ENCODE results near the gene C2CD4A.

Gene C2CD4A

DNA sequence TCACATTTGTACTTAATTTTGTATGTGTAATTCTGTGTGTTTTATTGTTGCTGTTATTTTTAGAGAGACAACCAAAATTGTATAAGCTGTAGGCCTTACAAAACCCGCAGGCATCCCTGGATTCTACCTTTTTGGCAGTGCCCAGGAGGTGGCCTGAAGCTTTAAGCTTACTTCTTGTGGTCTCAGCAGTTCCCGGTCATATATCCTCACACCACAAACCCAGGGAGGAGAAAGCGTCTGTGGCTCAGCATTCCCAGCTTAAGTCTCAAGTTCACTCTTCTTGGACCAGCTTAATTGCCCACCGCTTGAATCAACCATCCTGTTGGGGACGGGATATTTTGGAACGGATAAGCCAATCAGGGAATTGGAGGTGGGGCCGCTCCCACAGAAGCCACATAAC lies 36.7 kb downstream of the C2CD4A start:
- no peak for DNase-seq (ENCODE audit: low read depth in 3 of 3)

DNA sequence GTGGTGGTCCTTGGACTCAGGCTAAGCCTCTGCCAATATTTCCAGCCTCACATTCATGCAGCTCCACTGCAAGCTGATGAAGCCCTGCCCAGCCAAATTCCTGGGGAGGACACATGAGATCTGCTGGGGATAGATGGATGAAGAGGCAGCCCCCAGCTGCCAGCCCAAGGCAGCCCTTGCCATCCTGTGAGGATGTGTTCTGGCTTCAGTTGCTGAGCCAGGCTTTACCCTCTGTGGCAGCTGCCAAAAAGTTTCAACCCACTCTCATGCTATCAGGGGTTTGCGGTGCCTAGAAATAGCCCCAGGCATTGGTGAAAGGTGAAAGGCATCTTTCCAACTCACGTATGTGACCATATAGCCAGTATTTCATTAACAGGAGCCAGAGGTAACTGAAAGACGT lies 37.6 kb downstream of the C2CD4A start:
- DNase-seq (ENCODE audit: low read depth in 3 of 3): no peak

DNA sequence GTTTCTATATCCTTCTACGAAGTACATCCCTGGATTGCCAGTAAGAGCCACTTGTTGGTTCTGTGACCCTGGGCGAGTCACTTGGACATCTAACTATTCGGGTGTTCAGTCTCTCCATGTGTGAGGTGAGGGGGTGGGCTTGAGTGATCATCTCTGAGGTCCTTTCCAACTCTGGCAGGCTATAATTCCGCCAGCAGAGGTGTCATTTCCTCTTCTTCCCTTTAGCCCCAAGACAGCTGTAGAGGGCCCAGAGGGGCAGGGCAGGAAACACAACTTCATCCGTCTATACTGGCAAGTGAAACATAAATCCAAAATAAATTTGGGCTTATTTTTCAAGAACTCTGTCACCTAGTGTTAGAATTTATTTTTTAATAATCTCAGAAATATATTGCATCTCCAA lies 38.1 kb downstream of the C2CD4A start:
- DNase-seq (ENCODE audit: low read depth in 3 of 3): no peak

DNA sequence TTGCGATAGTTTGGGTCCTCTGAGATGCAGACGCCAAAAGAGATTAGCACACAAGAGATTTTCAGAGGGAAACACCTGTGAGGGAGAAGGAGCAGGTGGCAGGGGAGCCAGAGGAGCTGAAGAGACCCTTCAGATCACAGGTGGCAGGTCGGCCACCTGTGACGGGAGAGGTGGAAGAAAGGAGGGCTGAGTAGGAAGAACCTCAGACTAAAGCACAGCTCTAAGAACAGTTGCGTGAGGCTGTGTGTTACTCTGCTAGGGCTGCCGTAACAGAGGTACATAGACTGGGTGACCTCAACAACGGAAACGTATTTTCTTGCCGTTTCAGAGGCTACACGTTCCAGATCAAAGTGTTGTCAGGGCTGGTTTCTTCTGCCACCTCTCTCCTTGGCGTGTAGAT lies 38.5 kb downstream of the C2CD4A start:
- no peak for DNase-seq (ENCODE audit: low read depth in 3 of 3)

DNA sequence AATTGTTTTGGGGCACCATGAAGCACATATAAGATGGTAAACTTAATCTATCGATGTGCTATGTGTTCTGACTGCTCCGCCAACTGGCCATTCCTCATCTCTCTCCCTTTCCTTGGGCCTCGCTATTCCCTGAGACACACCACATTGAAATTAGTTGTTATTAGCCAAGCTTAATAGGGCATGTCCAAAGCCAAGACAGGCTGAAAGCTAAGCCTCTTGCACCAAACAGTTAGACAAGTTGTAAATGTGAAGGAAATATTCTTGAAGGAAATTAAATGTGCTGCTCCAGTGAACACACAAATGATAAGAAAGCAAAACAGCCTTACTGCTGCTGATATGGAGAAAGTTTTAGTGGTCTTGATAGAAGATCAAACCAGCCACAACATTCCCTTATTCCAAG lies 39.3 kb downstream of the C2CD4A start:
- no peak for DNase-seq (ENCODE audit: low read depth in 3 of 3)

DNA sequence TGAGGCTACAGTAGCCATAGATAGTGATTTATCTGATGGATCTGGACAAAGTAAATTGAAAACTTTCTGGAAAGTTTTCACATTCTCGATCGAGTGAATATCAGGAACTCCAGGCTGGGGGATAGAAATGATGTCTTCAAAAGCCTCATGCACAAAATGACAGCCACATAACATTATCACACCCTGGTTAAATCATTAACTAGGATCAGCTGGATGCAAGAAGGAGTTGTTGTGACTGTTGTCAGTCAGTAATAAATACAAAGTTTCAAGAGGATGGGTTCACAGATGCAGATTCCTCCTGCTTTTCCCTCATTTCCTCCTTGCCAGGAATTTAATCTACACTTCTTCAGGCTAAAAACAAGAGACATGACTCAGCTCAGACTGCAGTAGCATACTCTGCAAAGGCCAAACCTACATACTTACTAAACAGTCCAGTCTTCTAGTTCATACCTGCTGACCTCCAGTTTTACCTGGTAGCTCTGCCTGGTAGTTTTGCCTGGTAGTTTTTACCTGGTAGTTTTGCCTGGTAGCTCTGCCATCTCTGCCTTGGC lies 40.9 kb downstream of the C2CD4A start:
- no peak for DNase-seq (ENCODE audit: low read depth in 3 of 3)

DNA sequence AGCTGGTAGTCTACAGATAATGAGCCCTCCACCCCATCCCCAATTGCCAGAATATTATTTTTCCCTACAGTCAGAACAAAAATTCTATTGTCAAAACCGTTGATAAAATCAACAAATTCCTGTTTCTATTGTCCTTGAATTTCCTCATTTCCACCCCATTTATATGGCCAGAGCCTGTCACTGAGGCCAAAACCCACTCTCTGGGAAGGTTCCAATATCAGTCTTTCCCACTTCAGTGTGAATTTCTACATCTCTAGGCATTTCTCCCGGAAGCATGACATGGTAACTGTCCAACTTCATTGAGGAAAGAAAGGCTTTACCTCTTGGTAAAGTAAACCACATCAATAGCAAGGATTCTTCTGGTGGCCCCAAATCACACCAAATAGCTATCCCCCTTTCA lies 41.6 kb downstream of the C2CD4A start:
- DNase-seq (ENCODE audit: low read depth in 3 of 3): no peak

DNA sequence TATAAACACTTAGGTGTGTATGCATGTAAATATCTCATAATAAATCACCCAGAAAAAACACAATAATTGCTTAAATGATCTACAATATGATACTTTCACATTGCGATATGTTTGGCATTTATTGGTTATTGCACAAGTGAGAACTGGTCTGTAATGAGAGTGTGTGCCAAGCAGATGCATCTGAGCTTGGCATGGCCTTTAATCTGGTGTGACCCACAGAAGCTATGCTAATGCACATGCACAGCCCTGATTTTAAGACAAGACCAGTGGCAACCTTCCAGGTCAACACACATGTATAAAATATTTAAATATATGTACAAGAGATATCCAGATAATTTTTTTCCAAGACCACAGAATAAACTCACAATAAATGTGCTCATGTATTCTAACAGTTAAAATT lies 42.7 kb downstream of the C2CD4A start:
- DNase-seq (ENCODE audit: low read depth in 3 of 3): no peak

DNA sequence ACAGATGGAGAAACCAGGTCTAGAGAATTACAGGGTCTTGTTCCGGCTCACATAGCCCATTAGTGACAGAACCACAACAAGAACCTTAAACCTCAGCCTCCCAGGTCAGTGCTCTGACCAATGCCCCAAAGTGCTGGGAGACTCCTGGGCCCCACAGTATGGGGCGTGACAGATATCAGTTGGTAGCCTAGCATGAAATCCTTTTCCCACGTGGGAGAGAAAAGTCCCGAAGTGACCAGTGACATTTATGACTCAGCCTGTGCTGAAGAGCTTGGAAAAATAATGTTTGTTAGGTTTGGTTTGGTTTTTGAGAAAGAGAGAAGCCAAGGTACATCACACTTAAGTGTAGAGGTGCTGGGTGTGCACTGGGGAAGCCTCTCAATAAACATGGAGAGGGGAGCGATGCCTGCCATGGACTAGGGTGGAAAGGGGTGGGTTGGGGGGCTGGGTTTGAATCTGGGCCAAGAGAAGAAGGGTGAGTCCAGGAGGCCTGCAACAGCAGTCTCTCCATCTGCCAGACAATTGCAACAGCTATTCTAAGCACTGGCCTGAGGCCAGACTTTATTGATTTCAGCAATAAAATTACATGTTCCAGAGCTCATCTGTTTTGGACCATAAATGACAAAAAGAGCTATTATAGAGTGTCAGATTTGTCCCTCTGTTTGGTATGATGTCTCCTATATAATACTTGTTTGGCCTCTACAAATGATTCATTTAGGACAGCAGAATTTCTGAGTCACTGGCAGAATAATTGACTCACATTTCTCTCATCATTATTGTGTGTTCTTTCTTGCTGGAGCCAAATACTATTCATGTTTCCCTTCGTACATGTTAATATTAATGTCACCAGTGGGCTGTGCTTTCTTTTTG lies 43.4 kb downstream of the C2CD4A start:
- no peak for DNase-seq (ENCODE audit: low read depth in 3 of 3)

DNA sequence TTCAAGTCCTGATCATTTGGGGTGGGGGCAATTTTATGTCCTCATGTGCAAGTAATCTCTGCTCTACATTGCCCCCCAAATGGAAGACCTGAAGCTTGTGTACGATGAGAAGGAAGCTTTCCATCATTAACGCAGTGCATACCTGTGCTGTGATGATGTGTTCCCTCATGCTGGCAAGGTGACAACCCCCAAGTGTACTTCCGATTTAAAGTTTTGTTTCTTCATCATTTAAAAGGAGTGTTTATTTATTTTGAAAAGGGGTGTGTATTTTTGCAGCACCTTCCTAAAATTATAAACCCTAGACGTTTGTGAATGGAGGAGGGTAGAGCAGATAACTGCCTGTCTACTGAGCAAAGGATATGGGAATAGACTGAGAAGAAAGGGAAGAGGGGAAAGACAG lies 45.3 kb downstream of the C2CD4A start:
- DNase-seq (ENCODE audit: low read depth in 3 of 3): no peak

DNA sequence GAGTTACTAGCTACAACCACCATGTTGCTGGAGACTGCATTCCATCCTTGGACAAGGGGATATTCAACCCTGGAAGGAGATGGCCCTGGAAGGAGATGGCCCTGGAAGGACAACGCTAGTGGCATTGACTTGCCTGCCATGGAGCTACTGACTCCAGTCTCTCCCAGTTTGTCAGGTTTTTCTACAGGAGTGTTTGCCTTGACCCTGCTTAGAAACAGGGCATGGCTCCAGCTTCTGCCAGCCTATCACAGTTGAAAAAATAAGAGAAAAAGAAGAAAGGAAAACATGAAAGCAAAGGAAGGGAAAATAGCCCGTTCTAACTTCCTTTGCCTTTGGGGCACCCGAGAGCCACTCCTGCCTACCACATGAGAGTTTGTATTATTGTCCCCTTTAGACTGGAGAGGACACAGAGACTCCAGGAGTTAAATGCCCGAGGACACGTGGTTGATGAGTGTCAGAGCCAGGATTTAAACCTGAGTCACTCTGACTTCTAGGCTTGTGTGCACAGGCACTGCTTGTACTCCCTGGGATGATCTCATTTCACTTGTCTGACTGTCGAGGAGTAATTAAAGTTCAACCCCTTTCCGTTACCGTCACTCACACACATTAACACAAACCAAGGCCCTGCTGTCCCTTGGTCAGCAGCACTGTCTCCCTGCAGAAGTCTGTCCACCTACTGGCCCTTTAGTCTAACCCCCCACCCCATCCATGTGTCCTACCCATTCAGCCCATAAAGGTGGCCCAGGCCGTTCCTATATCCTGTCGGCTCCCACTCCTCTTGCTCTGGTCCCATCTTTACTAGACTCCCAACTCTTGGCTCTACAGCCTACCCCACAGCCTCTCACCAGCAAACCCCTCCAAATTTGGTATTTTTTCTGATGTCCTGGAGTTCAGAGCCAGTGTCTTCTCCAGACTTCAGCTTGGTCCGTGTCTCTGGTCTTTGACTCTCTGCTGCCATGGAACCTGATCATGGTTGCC lies 46.1 kb downstream of the C2CD4A start:
- no peak for DNase-seq (ENCODE audit: low read depth in 3 of 3)

DNA sequence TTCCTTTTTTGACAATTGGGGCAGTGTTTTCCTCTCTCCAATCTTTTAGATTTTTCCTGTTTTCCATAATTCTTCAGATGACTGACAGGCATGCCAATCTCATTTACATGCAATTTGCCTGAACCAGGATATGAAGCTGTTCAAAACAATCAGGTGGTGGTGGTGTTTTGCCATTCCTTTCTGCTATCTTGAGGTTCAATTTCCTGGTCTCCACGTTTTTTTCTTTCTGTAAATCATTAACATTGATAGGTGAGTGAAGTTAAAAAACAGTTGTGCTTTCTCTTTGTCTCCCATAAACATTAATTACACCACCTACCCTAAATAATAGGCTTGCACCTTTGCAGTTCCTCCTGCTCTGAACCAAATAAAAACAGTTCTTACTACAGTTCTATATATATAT lies 49.1 kb downstream of the C2CD4A start:
- DNase-seq (ENCODE audit: low read depth in 3 of 3): no peak

DNA sequence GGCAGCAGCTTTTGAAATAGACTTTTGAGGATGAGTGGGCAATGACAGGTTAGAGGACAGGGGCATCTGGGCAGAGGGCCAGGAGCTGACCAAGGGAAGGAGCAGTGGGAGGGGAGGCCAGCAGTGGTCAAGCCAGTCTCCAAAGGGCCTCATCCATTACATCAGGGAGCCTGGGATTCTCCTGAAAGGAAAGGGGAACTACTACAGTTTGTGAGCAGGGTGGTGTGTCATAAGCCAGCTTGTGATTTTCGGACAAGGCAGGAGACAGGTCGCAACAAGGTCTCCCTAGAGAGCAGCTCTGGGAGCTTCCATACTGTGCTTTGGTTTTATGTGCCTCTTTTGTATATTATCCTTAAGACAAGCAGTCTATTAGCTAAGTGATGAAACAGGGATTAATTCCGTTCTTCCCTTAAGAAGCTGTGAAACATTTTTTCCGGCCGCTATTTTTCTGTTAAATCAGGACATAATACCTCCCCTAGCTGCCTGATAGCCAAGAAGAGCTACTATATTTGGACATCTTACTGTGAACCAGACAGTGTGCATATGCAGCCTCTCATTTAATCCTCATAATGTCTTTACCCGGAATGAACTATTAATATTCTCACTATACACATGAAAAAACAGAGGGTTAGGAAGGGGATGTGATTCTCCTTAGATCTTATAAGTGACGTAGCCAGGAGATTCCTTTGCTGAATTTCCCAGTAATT lies 51.9 kb downstream of the C2CD4A start:
- DNase-seq (ENCODE audit: low read depth in 3 of 3): no peak

DNA sequence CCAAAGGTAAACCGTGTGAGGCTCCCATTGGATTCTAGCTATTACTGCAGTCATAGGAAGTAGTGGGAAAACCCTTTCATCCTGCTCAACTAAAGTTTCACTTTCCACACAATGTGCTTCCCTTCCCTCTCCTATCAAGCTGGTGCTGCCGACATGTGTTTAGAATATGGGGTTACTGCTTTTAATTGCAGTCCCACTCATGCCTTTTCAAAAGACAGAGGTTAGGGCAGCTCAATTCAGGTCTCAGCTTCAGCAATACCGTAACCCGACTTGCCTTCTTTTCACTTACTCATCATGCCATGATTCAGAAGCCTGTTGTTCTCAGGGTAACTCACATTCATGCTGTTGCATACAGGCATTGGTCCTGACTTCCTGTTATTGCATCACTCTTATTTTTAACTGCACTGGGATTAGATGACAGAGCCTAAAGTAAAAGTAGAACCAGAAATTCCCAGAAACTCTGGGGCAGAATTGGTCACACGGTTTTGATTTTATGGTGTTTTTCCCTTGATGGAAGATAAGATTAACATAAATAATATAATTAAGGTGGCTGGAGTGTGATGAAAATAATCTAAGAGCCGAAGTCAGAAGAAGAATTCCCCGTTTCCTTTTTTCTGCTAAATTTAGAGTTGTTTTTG lies 52.6 kb downstream of the C2CD4A start:
- DNase-seq (ENCODE audit: low read depth in 3 of 3): peak in 1 of 3 donors; percentile 9

DNA sequence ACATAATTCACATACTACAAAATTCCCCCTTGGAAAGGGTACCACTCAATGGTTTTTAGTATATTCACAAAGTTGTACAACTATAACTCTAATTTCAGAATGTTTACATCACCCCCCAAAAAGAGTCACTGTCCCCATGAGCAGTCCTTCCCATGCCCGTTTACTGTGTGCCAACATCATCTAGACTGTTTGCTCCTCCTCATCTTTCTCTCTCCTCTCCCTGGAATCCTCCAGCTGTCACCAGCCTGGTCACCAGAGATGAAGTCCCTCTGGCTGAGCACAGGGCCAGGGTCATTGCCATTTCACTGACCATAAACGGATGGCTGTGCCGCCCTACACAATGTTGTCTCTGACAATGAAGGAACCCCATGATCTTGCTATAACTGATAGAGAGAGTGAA lies 53.1 kb downstream of the C2CD4A start:
- DNase-seq (ENCODE audit: low read depth in 3 of 3): no peak

Data from stimulated activated CD4-positive, alpha-beta T cell treated with anti-CD3 and anti-CD28 coated beads, TNF-alpha, amount 100 ng/mL, for 48 hours (primary cell).